Stimulated activated CD8-positive, alpha-beta memory T cell treated with anti-CD3 and anti-CD28 coated beads, Interleukin-12 subunit alpha, Interleukin-12 subunit beta, amount 100 ng/mL, for 24 hours (primary cell): ENCODE measurements around the gene HDGFL2.
"Not testable (repeated sequence)": the region's sequence is repeated elsewhere in the genome, so short reads cannot be mapped to it uniquely, and the experiment has no call there.

Experiments used
- DNase-seq: peaks from one replicate; pipeline ENCODE4 v3.0.0-alpha.2; 2020; ENCODE audit errors: extremely low read depth

The HDGFL2 gene

DNA sequence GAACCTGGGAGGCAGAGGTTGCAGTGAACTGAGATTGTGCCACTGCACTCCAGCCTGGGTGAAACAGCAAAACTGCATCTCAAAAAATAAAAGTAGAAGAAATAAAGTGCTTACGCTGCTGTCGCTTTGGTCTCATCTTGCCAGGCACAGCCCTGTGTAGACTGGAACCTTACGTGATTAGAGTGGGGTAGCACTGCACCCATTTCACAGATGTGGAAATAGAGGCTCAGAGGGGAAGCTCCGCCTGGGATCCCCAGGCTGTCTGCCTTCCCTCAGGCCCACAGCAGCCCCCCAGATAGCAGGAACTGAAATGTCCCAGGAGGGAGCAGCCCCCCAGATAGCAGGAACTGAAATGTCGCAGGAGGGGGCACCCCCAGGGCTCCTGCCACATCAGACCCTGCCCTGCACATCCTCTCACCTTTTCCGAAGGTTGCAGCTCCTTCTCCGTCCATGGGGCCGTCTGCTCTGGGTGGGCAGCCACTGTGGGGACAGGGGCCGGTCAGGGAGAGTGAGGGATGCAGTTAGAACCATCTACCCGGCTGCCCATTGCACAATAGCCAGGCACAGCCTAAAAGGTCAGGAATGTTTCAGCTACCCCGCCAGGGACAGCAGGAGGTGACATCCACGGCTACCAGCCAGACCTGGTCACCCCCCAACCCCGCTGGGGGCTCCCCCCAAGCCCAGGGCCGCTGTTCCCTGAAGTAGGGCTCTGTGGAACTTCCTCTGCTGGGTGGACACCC is 44.3 kb downstream of the HDGFL2 start:
- no peak for DNase-seq

DNA sequence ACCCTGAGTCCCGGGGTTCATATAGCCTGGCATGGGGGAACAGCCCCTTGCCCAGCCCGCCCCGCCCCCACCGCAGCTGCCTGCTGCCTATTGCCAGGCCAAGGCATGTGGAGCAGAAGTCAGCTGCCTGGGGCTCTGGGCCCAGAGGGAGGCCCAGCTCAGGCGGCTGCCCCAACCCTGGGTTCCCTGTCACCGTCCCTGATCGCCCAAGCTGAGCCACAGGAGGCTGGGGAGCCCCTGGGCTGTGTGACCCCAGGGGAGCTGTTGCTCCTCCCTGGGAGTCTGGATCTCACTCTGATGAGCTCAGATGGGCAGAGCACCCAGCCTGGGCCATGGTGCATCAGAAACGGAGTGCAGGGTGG is 44.8 kb downstream of the HDGFL2 start:
- DNase-seq: no peak

DNA sequence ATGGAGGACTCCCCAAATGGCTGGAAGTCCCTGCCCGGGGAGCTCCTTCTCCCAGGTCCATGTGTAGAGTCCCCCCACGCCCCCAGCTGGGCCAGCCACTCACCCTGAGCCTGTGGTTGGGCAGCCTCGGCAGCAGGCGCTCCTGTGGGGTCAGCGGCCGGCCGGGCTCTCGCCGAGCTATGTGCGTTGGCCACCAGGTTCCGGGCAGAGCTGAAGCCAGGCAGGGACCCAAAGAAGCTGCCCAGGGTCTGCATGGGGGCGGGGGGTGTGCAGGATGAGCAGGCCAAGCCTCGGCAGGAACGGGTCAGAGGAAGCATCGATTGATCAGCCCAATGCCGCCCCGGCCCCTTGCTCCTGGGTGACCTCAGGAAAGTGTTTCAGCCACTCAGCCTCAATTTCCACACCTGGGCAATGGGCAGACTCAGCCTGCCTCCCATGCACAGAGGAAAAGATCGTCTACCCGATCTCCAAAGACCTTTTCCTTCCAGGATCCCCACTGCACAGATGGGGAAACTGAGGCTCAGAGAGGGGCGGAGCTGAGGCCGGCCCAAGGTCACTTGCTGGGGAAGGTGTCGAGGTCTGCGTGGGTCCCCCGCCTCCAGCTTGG is 45.5 kb downstream of the HDGFL2 start:
- no peak for DNase-seq

DNA sequence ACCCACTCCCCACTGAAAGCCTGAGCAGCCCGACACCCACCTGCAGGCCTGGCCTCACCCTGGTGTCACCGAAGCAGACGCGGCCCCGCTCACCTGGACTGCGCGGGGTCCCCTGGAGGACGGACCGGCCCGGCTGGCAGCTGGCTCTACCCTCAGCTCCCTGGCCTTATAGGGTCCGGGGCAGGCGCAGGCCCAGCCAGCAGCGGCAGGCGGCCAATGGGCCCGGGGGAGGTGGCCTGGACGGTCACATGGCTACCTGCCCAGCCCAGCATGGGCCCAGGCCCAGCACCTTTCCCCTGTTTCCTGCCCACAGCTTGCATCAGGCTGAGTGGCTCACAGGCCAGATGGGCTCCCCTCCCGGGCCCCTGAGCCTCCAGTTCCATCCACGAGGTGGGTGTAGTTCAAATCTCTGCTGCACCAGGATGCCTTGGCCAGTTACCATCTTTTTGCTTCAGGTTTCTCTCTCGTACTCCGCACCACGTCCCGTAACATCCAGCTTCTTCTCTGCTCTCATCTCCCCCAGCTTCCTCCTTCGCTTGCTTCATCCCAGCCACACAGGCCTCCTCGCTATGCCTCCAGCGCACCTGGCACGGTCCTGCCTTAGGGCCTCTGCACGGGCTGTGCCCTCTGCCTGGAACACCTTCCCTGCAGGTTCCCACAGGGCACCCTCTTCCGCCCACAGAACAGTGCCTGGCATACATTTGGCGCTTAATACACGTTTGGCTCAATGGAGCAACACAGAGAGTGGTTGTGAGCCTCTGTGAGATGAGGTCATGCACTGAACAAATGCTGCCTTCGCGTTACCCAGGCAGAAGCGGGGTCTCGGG is 46.5 kb downstream of the HDGFL2 start, which contains the start of gene PLIN4:
PLIN4 (minus strand) TSS at position 142 of the 827 bp plus-strand sequence. CDS start 214 bp downstream, outside the sequence.
- no peak for DNase-seq

DNA sequence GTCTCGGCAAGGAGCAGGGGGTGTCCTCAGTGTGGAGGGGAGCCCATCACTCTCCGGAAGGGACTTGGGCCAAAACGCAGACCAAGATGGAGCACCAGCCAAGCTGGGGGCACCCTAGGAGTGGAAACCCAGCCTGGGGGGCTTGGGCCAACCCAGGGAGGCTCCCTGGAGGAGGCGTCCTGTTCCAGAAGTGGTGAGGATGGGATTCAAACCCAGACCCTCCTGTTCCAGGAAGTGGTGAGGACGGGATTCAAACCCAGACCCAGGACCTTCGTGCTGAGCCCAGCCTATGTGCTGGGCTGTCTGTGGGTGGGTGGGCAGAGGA is 47.0 kb downstream of the HDGFL2 start:
- no peak for DNase-seq

DNA sequence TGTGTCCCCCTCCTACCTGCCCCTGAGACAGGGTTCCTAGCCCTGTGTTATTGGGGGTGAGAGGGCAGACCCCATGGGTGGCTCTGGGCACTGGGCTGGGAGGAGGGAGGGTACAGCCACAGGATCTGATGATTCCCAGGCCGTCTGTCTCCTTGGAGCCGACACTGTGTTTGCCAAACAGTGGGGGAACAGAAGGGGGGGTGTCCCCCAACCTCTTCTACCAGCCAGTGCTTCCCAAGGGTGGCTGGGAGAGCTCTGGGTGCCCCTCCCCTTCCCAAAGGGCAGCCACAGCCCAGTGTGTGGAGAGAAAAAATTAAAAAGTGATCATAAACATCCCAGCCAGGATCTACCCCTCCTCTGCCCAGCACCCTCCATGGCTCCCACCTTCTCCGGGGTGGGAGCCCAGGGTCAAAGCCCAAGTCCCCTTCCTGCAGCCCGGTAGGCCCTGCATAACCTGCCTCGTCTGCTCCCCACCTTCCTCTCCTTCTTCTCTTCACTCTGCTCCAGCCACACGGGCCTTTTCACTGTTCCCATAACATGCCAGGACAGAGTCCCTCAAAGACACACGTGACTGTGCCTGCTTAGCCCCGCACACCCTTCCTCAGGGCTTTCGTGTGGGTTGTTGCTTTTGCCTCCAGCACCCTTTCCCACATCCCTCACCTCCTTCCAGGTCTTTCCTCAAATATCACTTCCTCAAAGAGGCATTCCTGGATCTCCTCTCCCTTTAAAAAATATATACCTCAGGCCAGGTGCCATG is 47.6 kb downstream of the HDGFL2 start:
- DNase-seq: no peak

DNA sequence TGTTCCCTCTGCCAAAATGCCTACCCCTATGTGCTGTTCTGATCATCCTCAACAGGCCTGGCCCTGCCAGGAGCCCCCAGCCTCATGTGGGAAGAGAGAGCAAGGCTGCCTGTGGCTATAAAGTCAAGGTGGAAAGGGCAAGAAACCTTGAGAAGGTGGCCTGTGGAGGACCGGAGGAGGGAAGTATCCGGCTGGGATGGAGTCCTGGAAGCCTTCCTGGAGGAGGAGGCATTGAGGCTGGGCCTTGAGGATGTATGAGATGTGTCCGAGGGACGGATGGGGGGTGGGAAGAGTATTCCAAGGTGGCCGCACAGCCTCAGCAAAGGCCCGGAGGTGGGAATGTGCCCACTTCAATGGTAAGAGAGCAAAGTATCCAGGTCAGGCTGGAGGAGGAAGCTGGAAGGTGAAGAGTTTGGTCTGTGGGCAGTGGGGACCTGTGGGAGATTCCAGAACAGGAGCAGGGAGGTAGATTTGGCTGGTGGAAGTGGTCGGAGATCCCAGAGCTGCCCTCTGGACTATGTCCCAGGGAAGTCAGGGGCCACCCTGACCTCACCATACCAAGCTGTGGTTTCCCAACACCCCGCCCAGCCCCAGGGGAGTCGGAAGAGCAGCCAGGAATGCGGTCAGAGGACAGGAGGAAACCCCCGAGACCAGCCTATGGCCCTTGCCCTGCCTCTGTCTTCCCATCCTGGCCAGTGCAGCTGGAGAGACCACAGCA is 49.2 kb downstream of the HDGFL2 start:
- DNase-seq: no peak

DNA sequence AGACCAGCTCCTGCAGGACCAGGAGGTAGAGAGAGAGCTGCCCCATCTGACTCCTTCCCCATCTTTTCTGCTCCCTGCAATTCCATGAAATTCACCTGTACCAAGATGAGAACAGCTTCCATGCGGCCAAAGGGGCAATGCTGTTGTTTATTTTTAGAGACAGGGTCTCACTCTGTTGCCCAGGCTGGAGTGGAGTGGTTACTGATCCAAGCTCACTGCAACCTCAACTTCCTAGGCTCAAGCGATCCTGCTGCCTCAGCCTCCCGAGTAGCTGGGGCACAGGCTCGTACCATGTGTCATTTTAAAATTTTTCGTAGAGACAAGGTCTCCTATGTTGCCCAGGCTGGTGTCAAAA is 49.8 kb downstream of the HDGFL2 start:
- DNase-seq: no peak

DNA sequence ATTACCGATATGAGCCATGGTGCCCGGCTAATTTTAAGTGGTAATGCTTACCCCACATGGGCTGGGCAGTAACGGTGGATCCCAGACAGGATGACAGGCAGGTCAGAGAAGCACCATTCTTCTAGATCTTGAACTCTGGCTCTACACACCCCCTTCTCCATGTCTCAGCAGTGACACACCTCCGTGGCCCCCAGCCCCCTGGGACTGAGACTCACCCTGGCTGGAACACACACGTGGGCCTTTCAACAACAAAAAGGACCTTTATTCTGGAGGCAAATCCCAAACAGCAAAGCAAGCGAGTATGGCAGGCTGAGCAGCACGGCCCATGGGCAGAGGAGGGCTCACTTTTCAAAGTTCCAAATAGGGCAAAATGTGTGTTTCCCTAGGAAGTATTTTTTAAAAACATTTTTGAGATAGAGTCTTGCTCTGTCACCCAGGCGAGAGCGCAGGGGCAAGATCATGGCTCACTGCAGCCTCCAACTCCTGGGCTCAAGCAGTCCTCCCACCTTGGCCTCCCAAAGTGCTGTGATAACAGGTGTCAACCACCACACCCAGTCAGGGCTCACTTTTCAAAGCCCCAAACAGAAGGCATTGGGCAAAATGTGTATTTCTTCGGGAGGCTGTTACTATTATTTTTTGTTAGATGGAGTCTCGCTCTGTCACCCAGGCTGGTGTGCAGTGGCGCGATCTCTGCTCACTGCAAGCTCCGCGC is 50.4 kb downstream of the HDGFL2 start:
- DNase-seq: no peak

DNA sequence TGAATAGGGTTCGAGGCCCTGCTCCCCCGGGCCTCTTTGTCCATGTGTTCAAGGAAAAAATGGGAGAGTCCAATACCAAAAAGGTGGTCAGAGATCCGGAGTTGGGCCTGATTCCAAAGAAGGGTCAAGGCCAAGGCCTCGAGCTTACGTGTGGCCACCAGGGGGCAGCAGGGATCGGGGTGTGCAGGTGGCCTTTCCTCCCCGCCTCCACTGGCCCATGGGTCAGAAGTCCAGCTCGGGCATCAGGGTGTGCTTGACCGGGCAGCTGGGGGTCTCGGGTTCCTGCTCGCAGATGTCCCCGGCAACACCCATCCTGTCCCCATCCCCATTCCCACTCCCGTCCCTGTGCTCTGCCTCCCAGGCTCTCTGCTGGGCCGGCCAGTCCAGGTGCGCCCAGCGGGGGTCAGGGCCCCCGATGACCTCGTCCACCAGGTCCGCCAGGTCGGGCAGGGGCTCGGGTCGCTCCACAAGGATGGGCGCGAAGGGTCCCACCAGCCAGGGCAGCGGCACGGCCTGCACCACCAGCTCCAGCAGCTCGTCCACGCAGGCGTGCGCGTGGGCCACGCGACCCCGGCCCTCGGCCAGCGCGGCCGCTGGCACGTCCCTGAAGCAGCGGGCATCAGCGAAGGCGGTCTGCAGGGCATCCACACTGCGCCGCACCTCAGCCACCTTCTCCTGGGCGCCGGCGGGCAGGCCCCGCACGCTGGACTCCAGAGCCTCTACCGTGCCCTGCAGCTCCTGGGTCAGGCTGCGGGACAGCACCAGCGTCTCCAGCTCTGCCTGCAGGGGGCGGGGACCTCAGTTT is 51.4 kb downstream of the HDGFL2 start:
- DNase-seq: no peak

DNA sequence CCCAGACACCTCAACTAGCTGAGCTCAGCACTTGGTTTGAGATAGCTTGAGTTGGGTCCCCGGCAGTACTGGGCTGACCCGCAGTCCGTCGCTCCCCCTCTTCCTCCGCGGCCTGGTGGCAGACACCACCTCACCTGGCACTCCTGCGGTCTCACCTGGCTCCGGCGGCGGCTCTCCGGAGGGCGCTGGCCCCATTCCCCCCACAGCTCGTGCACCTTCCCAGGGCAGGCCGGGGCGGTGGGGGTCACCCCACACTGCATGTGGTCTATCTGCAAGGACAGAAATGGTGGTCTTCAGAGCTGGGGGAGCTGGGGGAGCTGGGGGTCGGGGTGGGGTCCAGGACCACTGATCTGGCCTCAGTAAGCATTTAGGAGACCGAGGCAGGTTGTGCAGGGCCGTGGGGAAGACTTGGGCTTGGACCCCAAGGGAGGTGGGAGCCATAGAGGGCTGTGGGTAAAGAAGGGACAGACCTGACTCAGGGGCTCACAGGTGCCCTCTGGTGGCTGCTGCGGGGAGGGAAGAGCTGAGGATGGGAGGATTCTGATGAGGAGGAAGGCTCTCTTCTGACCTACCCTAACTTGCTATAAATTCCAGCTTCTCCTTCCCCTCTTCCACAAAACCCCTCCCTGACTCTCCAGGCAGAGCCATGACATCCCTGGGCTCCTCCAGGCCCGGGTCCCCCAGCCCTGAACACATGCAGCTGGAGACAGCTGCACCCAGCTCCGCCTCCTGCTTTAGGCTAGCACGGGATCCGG is 52.9 kb downstream of the HDGFL2 start:
- DNase-seq: peak; percentile 21

DNA sequence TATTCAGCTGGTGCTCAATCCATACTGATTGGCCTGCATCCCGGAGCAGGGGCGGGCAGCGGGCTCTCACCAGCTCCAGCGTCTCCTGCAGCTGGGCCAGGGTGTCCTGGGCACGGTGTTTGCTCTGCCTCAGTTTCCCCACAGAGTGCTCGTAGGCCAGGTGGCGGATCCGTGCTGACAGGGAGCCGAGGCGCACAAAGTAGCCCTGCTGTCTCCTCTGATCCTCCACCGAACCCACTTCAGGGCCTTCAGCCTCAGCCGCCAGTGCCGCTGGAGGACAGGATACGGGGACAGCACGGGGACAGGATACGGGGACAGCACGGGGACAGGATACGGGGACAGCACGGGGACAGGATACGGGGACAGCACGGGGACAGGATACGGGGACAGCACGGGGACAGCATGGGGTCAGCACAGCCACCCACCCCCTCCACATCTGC is 53.5 kb downstream of the HDGFL2 start:
- DNase-seq: no peak

DNA sequence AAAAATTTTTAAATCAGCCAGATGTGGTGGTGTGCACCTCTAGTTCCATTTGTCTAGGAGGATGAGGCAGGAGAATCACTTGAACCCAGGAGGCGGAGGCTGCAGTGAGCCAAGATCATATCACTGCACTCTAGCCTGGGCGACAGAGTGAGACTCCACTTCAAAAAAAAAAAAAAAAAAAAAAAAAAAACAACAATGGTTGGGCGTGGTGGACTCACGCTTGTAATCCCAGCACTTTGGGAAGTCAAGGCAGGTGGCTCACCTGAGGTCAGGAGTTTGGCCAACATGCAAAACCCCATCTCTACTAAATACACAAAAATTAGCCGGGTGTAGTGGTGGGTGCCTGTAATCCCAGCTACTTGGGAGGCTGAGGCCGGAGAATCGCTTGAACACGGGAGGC is 55.3 kb downstream of the HDGFL2 start:
- DNase-seq: not testable (repeated sequence)

DNA sequence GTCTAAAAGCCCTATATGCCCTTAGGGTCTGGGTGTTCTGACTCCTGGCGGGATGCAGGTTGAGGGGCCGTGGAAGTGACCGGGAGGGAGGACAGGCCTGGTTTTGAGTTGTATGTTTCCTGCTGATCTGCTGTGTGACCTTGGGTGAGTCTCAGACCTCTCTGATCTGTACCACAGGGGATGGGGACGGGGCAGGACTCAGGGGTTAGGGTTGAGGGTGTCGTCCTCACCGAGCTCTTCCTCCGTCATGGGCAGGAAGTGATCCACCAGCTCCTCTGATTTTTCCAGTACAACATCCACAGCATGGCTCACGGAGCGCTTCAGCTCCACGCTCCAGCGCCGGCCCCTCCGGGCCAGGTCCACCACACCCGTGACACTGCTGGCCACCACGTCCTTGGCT is 56.7 kb downstream of the HDGFL2 start:
- no peak for DNase-seq

DNA sequence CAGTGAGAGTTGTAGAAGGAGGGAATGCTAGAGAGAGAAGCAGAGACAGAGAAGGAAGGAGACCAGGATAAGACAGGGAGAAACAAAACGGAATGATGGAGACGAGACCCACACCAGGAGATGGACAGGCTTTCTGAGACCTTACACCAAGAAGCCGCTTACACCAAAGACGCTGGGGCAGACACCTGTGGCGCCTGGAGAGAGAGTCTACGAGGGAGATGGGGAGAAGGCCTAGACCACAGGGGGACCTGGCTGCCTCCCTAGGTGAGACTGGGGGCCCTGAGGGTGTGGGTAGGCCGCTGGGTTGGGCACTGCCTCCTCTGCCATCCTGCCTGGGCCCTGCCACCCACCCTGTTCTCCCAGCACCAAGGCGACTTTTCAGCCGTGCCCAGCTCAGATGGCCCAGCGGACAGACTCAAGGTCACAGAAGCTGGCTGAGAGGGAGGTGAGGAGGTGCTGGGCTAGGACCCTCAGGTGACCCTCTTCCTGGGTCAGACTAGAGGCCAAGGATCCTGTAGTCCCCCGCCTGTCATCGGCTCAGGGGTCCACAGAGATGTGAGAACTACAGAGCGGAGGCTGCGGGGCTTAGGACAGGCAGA is 57.9 kb downstream of the HDGFL2 start:
- no peak for DNase-seq

DNA sequence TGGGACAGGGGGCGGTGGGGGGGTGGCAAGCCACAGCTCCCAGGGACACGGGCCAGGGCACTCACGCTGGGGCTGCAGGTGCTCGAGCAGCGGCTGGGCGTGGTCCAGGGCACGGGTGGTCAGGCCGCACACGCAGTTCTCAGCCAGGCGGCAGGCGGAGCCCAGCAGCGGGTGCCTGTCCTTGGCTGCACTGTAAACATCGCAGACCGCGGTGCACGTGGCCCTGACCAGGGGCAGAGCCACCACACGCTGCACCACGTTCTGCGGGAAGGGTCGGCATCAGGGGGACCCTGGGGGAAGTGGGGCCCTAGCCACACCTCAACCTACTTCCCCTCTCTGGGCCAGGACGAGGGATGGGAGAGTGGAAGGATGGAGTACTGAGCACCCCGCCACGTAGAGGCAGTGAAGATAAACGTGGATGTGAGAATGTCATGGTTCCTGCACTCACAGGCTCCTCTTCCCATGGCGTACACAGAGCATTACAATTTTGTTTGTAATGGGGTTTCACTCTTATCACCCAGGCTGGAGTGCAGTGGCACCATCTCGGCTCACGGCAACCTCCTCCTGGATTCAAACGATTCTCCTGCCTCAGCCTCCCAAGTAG is 59.6 kb downstream of the HDGFL2 start:
- DNase-seq: no peak

DNA sequence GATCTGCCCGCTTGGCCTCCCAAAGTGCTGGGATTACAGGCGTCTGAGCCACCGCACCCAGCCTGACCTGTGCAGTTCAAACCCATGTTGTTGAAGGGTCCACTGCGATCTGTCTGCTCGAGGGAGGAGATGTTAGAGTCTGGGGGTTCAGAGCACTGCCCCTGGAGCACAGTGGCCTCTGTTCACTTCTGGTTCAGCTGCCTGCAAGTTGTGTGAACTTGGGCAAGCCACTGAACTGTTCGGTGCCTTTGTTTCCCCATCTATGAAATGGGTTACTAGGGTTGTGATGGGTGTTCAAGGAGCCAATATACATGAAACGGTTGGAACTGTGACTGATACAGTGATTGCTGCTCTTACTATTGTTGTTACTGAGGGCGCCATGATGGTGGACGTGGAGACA is 61.2 kb downstream of the HDGFL2 start:
- DNase-seq: no peak

DNA sequence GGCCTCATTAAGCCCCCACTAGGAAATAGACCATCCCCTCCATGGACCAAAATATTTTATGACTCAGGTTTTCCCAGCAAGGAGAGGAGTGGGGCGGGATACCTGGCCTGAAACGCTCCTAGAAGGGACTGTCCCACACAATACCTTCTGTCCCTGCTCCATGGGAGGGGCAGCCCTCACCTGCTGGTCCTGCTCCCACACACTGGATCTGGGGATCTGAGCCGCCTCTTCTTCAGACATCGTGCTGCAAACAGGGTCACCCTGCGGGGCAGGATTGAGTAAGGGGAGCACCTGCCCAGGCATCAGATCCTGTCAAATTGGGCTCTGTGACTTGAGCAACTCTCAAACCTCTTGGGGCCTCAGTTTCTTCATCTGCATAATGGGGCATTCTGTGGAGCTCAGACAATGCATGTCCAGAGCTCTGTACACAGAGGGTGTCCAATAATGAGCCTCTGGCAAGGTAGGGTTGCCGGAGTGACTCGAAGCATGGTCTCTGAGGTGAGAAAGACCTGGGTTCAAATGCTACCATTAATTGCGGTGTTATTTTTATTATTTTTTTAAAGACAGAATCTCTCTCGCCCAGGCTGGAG is 61.8 kb downstream of the HDGFL2 start:
- DNase-seq: no peak
